ENCODE measurements around the gene EFR3B.

EFR3B gene

GRCh38 chr2:25169073-25169470 lies 127.2 kb downstream of the EFR3B start:
- H3K27ac ChIP-seq = no peak overlapping the region
- H3K4me3 ChIP-seq = peak overlapping the region in 1 of 7 experiments; percentile 44

- H3K4me3 ChIP-seq = no peak overlapping the region
- no peak overlapping the region for H3K27ac ChIP-seq
These were observed 129.0 kb downstream of the EFR3B start for GRCh38 chr2:25170888-25171287.

- H3K4me3 ChIP-seq = no peak overlapping the region
These were observed 131.8 kb downstream of the EFR3B start for GRCh38 chr2:25173719-25174118.

GRCh38 chr2:25174192-25174861 lies 132.5 kb downstream of the EFR3B start:
- no peak overlapping the region for H3K4me3 ChIP-seq

More at GRCh38 chr2:25173719-25174118, 131.8 kb downstream of the EFR3B start:
- H3K27ac ChIP-seq = no peak overlapping the region

GRCh38 chr2:25176138-25176537 lies 134.3 kb downstream of the EFR3B start:
- Histone ChIP-seq H3K4me3 (no peak overlapping the region), H3K27ac (no peak overlapping the region)

More at GRCh38 chr2:25174192-25174861, 132.5 kb downstream of the EFR3B start:
- H3K27ac ChIP-seq = no peak overlapping the region

- Histone ChIP-seq H3K4me3 (no peak overlapping the region), H3K27ac (no peak overlapping the region)
These were observed 134.8 kb downstream of the EFR3B start for GRCh38 chr2:25176541-25177181.

GRCh38 chr2:25177211-25177611 lies 135.3 kb downstream of the EFR3B start:
- Histone ChIP-seq H3K27ac (no peak overlapping the region), H3K4me3 (no peak overlapping the region)

GRCh38 chr2:25178976-25179375 lies 137.1 kb downstream of the EFR3B start:
- no peak overlapping the region for H3K27ac ChIP-seq
- H3K4me3 ChIP-seq = no peak overlapping the region

- peak overlapping the region in 11 of 21 experiments; percentile 23 to 73 (median 51) for H3K27ac ChIP-seq
These were observed 142.4 kb downstream of the EFR3B start for GRCh38 chr2:25184254-25184653.

GRCh38 chr2:25187729-25188350 lies 146.0 kb downstream of the EFR3B start:
- Histone ChIP-seq H3K27ac (no peak overlapping the region), H3K4me3 (no peak overlapping the region)

More at GRCh38 chr2:25184254-25184653, 142.4 kb downstream of the EFR3B start:
- no peak overlapping the region for H3K4me3 ChIP-seq

- no peak overlapping the region for H3K4me3 ChIP-seq
- H3K27ac ChIP-seq = no peak overlapping the region
These were observed 146.5 kb downstream of the EFR3B start for GRCh38 chr2:25188405-25188804.

- no peak overlapping the region for H3K27ac ChIP-seq
- H3K4me3 ChIP-seq = no peak overlapping the region
These were observed 148.7 kb downstream of the EFR3B start for GRCh38 chr2:25190536-25190935.

- Histone ChIP-seq H3K27ac (no peak overlapping the region), H3K4me3 (no peak overlapping the region)
These were observed 152.8 kb downstream of the EFR3B start for GRCh38 chr2:25194576-25195122.

GRCh38 chr2:25197336-25198208 lies 155.7 kb downstream of the EFR3B start:
- peak overlapping the region in 1 of 21 experiments; percentile 11 for H3K27ac ChIP-seq
- no peak overlapping the region for H3K4me3 ChIP-seq

GRCh38 chr2:25198209-25198525 lies 156.3 kb downstream of the EFR3B start:
- Histone ChIP-seq H3K27ac (peak overlapping the region in 1 of 21 experiments; percentile 11), H3K4me3 (no peak overlapping the region)

- Histone ChIP-seq H3K4me3 (no peak overlapping the region), H3K27ac (peak overlapping the region in 1 of 21 experiments; percentile 6)
These were observed 156.7 kb downstream of the EFR3B start for GRCh38 chr2:25198576-25198975.

GRCh38 chr2:25201265-25201664 lies 159.4 kb downstream of the EFR3B start:
- Histone ChIP-seq H3K27ac (no peak overlapping the region), H3K4me3 (no peak overlapping the region)

GRCh38 chr2:25201794-25202193 lies 159.9 kb downstream of the EFR3B start:
- Histone ChIP-seq H3K4me3 (no peak overlapping the region), H3K27ac (no peak overlapping the region)

GRCh38 chr2:25202275-25202674 lies 160.4 kb downstream of the EFR3B start:
- no peak overlapping the region for H3K4me3 ChIP-seq
- no peak overlapping the region for H3K27ac ChIP-seq
